HEK293 (cell line): ENCODE measurements around the gene HPCA.

Experiments used
- AEBP2 ChIP-seq: fragments of 450-650 bp; formaldehyde crosslinking; IDR thresholded peaks from 2 replicates; pipeline ENCODE4 v1.5.1; 2016; ENCODE audit warnings: missing biosample characterization, missing genetic modification characterization, borderline replicate concordance
- CTCF ChIP-seq: fragments of 450-650 bp; formaldehyde crosslinking; IDR thresholded peaks from 2 replicates; pipeline ENCODE4 v1.5.1; 2016; ENCODE audit warnings: missing biosample characterization, missing genetic modification characterization
- MEIS1 ChIP-seq: sonication (generic); formaldehyde crosslinking; IDR thresholded peaks from 2 replicates; pipeline ENCODE4 v1.8.1; 2022; ENCODE audit warnings: missing genetic modification reagents, mild to moderate bottlenecking, borderline replicate concordance
- ZBTB49 ChIP-seq: fragments of 450-650 bp; formaldehyde crosslinking; IDR thresholded peaks from 2 replicates; pipeline ENCODE4 v1.5.1; 2016; ENCODE audit warnings: missing biosample characterization, missing genetic modification characterization, low read depth
- ZBTB7A ChIP-seq: fragments of 450-650 bp; formaldehyde crosslinking; IDR thresholded peaks from 2 replicates; pipeline ENCODE4 v1.5.1; 2016; ENCODE audit warnings: low read depth, missing biosample characterization, missing genetic modification characterization
- ZFP3 ChIP-seq: fragments of 450-650 bp; formaldehyde crosslinking; IDR thresholded peaks from 2 replicates; pipeline ENCODE4 v1.5.1; 2016; ENCODE audit warnings: low read depth, missing biosample characterization, missing genetic modification characterization
- ZNF10 ChIP-seq: fragments of 450-650 bp; formaldehyde crosslinking; IDR thresholded peaks from 2 replicates; pipeline ENCODE4 v1.5.1; 2017; ENCODE audit warnings: missing biosample characterization, missing genetic modification characterization
- ZNF146 ChIP-seq: fragments of 450-650 bp; formaldehyde crosslinking; IDR thresholded peaks from 2 replicates; pipeline ENCODE4 v1.5.1; 2016; ENCODE audit warnings: missing biosample characterization, missing genetic modification characterization
- ZNF214 ChIP-seq: fragments of 450-650 bp; formaldehyde crosslinking; IDR thresholded peaks from 2 replicates; pipeline ENCODE4 v1.5.1; 2017; ENCODE audit warnings: missing biosample characterization, mild to moderate bottlenecking, missing genetic modification characterization, borderline replicate concordance
- ZNF544 ChIP-seq: fragments of 450-650 bp; formaldehyde crosslinking; IDR thresholded peaks from 2 replicates; pipeline ENCODE4 v1.5.0; 2017; ENCODE audit warnings: missing biosample characterization, missing genetic modification characterization
- ZNF624 ChIP-seq: fragments of 450-650 bp; formaldehyde crosslinking; IDR thresholded peaks from 2 replicates; pipeline ENCODE4 v1.5.1; 2017; ENCODE audit warnings: missing biosample characterization, missing genetic modification characterization
- ZSCAN30 ChIP-seq: fragments of 450-650 bp; IDR thresholded peaks from 2 replicates; pipeline ENCODE4 v1.5.1; 2018; ENCODE audit warnings: missing biosample characterization, mild to moderate bottlenecking, missing genetic modification characterization, moderate library complexity

GRCh38 chr1:32889731-32890278 lies 3.5 kb downstream of the HPCA start:
- no peak for TF ChIP-seq CTCF (tag by site-specific recombination)
- TF ChIP-seq ZBTB7A (tag by site-specific recombination): no peak
- TF ChIP-seq ZNF10 (tag by site-specific recombination): no peak
- TF ChIP-seq ZNF146 (tag by site-specific recombination): no peak
- no peak for TF ChIP-seq ZSCAN30 (tag by site-specific recombination)
- TF ChIP-seq ZNF624 (tag by site-specific recombination): no peak
- no peak for TF ChIP-seq ZNF544 (tag by site-specific recombination)
- no peak for TF ChIP-seq AEBP2
- TF ChIP-seq ZNF214 (tag by site-specific recombination): no peak
- no peak for TF ChIP-seq MEIS1 (CRISPR knock-in tag)
- TF ChIP-seq ZFP3 (tag by site-specific recombination): no peak
- no peak for TF ChIP-seq ZBTB49
